ENCODE measurements around the gene CEP164. TPM values are rescaled to one million over a fixed set of nuclear protein-coding genes. Genes with fewer than 3 reads are reported as not detected.

CEP164 gene
- total and polyA plus RNA-seq, 10 of the 15 experiments (the other 5 are each of a cell fraction or from before 2014, with no cell fraction given): 4.2 to 31.2 (median 20.2) TPM

DNA sequence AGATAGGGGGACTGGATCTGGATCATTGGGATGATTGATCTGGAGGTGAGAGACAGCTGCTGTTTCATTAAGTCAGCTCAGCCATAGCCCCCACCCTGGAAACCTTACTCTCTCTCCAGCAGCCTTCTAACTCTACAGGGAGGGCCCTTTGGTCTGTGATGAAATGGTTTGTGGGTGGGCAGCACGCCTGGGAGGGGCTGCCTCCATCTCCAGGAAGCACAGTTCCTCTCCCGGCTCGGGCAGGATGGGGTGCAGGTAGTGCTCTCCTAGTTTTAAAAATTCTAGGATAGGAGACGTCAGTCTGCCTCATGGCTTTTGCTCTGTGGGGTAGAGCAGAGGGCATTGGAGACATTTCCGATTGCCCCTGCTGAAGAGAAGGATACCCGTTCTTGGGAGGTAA is 89.7 kb downstream of the CEP164 start:
- no peak overlapping the region for H2AFZ ChIP-seq (ENCODE audit: control insufficient read depth, low read depth, low read length)
- no peak overlapping the region for H3K9ac ChIP-seq (ENCODE audit: control insufficient read depth, insufficient read depth, low read length)
- H3K9me3 ChIP-seq (replicated peaks; ENCODE audit: control insufficient read depth, insufficient read depth, low read length): no peaks in the 10 kb centered on the region
- intact Hi-C loops (cut with micrococcal nuclease; ENCODE audit: unreplicated experiment) (no loop called here), in situ Hi-C loops (cut with MboI) (no loop called here)
- DNase-seq (ENCODE audit: low read depth, low spot score) (no peak), FAIRE-seq (no peak), ATAC-seq (no peak)
- ChIA-PET POLR2A (no interaction called here), CTCF (interaction anchor here (0.6 to 5.3 kb wide), 2 partner anchors 9 to 368 kb away, joined by 3 to 38 read pairs; no protein-coding TSS in a partner anchor), SMC1A (ENCODE audit: uncharacterized antibody, unreplicated experiment) (no interaction called here), RAD21 (ENCODE audit: unreplicated experiment) (no interaction called here)
- H3K27me3 ChIP-seq (replicated peaks in 1 of 2; ENCODE audit: control insufficient read depth in 2 of 2, insufficient read depth in 2 of 2, low read length in 1 of 2): no peaks in the 10 kb centered on the region
- peaks cover 4% of the 10 kb centered on the region; the same call in 1 of the 2 replicates for H3K4me1 ChIP-seq (ENCODE audit: control insufficient read depth, insufficient read depth, low read length)
- H3K27ac ChIP-seq (ENCODE audit: control insufficient read depth, insufficient read depth): no peak overlapping the region
- H3K79me2 ChIP-seq (ENCODE audit: control insufficient read depth, insufficient read depth, low read length): no peaks in the 10 kb centered on the region
- H3K4me2 ChIP-seq (ENCODE audit: control insufficient read depth, insufficient read depth): no peak overlapping the region
- H4K20me1 ChIP-seq (ENCODE audit: control insufficient read depth, insufficient read depth): no peaks in the 10 kb centered on the region
- WGBS (ENCODE audit: insufficient coverage, insufficient replicate concordance, low lambda C conversion rate, missing lambda C conversion rate): 33% methylated on average over 6 of the region's 6 CpGs
- no TSS peak for BruUV-seq (replicated peaks)
- TF ChIP-seq SIN3A (IDR thresholded peaks at IDR 0.05; ENCODE audit: low read depth, low read length): no peak
- no peak for TF ChIP-seq BCL11A (IDR thresholded peaks at IDR 0.05; ENCODE audit: low read depth, low read length)
- no peak for TF ChIP-seq KLF5 (IDR thresholded peaks at IDR 0.05; ENCODE audit: partially characterized antibody)
- TF ChIP-seq EGR1 (IDR thresholded peaks at IDR 0.05; ENCODE audit: borderline replicate concordance in 1 of 2, low read depth in 2 of 2, low read length in 2 of 2): no peak
- no peak for TF ChIP-seq STAT3 (IDR thresholded peaks at IDR 0.05; ENCODE audit: low read depth, low read length)
- no peak overlapping the region for H3K4me3 ChIP-seq
- H3K36me3 ChIP-seq (ENCODE audit: control insufficient read depth in 2 of 2, insufficient read depth in 2 of 2, low read length in 1 of 2): no peaks in the 10 kb centered on the region

DNA sequence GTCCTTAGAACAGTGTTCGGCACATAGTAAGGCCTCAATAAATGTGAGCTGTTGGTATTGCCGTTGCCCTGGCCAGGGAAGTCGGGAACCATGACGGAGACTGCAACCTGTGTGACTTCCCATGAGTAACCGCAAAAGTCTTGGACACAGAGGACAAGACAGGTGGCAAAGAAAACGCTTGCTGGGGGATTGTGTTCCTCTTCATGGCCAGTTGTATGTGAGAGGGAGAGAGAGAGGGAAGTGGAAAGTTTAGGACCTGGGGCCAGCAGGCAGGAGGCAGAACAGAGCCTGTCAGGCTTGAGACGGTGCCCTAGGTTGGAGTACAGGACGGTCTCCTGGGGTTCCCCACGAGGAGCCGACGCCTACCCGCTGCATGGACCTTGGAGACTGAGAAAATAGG is 90.2 kb downstream of the CEP164 start:
- in situ Hi-C loops (cut with MboI) (no loop called here), intact Hi-C loops (cut with micrococcal nuclease; ENCODE audit: unreplicated experiment) (no loop called here)
- Histone ChIP-seq H3K36me3 (ENCODE audit: control insufficient read depth in 2 of 2, insufficient read depth in 2 of 2, low read length in 1 of 2) (no peaks in the 10 kb centered on the region), H3K79me2 (ENCODE audit: control insufficient read depth, insufficient read depth, low read length) (no peaks in the 10 kb centered on the region), H3K27ac (ENCODE audit: control insufficient read depth, insufficient read depth) (no peak overlapping the region), H3K4me1 (ENCODE audit: control insufficient read depth, insufficient read depth, low read length) (peaks cover 4% of the 10 kb centered on the region; the same call in 1 of the 2 replicates), H3K4me2 (ENCODE audit: control insufficient read depth, insufficient read depth) (no peak overlapping the region), H3K9me3 (replicated peaks; ENCODE audit: control insufficient read depth, insufficient read depth, low read length) (no peaks in the 10 kb centered on the region), H3K4me3 (no peak overlapping the region), H3K27me3 (replicated peaks in 1 of 2; ENCODE audit: control insufficient read depth in 2 of 2, insufficient read depth in 2 of 2, low read length in 1 of 2) (no peaks in the 10 kb centered on the region), H3K9ac (ENCODE audit: control insufficient read depth, insufficient read depth, low read length) (no peak overlapping the region), H4K20me1 (ENCODE audit: control insufficient read depth, insufficient read depth) (no peaks in the 10 kb centered on the region), H2AFZ (ENCODE audit: control insufficient read depth, low read depth, low read length) (no peak overlapping the region)
- ATAC-seq: no peak
- DNase-seq (ENCODE audit: low read depth, low spot score): no peak
- FAIRE-seq: no peak
- no TSS peak for BruUV-seq (replicated peaks)
- 74% methylated on average over 12 of the region's 12 CpGs for WGBS (ENCODE audit: insufficient coverage, insufficient replicate concordance, low lambda C conversion rate, missing lambda C conversion rate)
- TF ChIP-seq FOXK2 (IDR thresholded peaks at IDR 0.05) (no peak), HDAC2 (IDR thresholded peaks at IDR 0.05) (no peak)
- POLR2A ChIA-PET: no interaction called here
- RAD21 ChIA-PET (ENCODE audit: unreplicated experiment): no interaction called here
- CTCF ChIA-PET: interaction anchor here (5.3 kb wide), 1 partner anchor 8 kb away, joined by 38 read pairs; no protein-coding TSS in a partner anchor
- SMC1A ChIA-PET (ENCODE audit: uncharacterized antibody, unreplicated experiment): no interaction called here

Measured in GM12878 (cell line).